K562 (cell line): Measurements from ENCODE around the gene SLC39A5. TPM values are rescaled to one million over a fixed set of nuclear protein-coding genes. Genes with fewer than 3 reads are reported as not detected.

Experiments
- BHLHE40 ChIP-seq: IDR thresholded peaks from 2 replicates; pipeline ENCODE4 v1.6.1; 2011; ENCODE audit warnings: low read length, improper control_type of control experiment
- CEBPB ChIP-seq: fragments of 450-650 bp; IDR thresholded peaks from 2 replicates; pipeline ENCODE4 v1.6.1; 2016; ENCODE audit warnings: missing genetic modification characterization, missing compliant biosample characterization
- E2F3 ChIP-seq: fragments of 250-450 bp; sonication (Bioruptor Pico); IDR thresholded peaks from 2 replicates; pipeline ENCODE4 v1.4.0; 2020; ENCODE audit warnings: mild to moderate bottlenecking
- ETV6 ChIP-seq, 3 experiments: fragments of 150-350 bp in 1 of 3; sonication (generic) in 1 of 3; formaldehyde crosslinking in 1 of 3; IDR thresholded peaks; 2 replicates each; pipeline versions ENCODE4 v1.6.1 to v1.8.0; 2014 to 2022; ENCODE audit warnings: borderline replicate concordance in 2 of 3, low read depth in 2 of 3, antibody characterized with exemption in 1 of 3, low read length in 1 of 3, mild to moderate bottlenecking in 1 of 3, missing genetic modification reagents in 1 of 3
- FOXP1 ChIP-seq: sonication (generic); formaldehyde crosslinking; IDR thresholded peaks from 2 replicates; pipeline ENCODE4 v1.8.0; 2022; ENCODE audit warnings: mild to moderate bottlenecking, missing genetic modification reagents
- GTF3C2 ChIP-seq: IDR thresholded peaks from 3 replicates; pipeline ENCODE4 v1.6.1; 2011; ENCODE audit warnings: borderline replicate concordance, mild to moderate bottlenecking, moderate library complexity; ENCODE audit not compliant: insufficient read length; ENCODE audit errors: extremely low read depth
- HCFC1 ChIP-seq: IDR thresholded peaks from 2 replicates; pipeline ENCODE4 v1.6.1; 2012; ENCODE audit warnings: low read depth, low read length, improper control_type of control experiment
- NBN ChIP-seq: fragments of 450-650 bp; IDR thresholded peaks from 2 replicates; pipeline ENCODE4 v1.6.1; 2016; ENCODE audit warnings: low read depth, mild to moderate bottlenecking
- NR2C1 ChIP-seq, 2 experiments: fragments of 450-650 bp; IDR thresholded peaks; 2 replicates each; pipeline ENCODE4 v1.6.1; 2017; ENCODE audit warnings: mild to moderate bottlenecking in 2 of 2, antibody characterized with exemption in 1 of 2, inconsistent platforms in 1 of 2, missing compliant biosample characterization in 1 of 2, missing genetic modification characterization in 1 of 2
- PATZ1 ChIP-seq: fragments of 250-450 bp; sonication (Bioruptor Pico); IDR thresholded peaks from 2 replicates; pipeline ENCODE4 v1.5.0; 2020; ENCODE audit warnings: mild to moderate bottlenecking, borderline replicate concordance
- PHB2 ChIP-seq: fragments of 450-650 bp; IDR thresholded peaks from 2 replicates; pipeline ENCODE4 v1.6.1; 2017; ENCODE audit warnings: low read depth
- PHTF2 ChIP-seq: fragments of 250-450 bp; sonication (Bioruptor Pico); IDR thresholded peaks from 2 replicates; pipeline ENCODE4 v1.5.0; 2021; ENCODE audit warnings: mild to moderate bottlenecking
- RB1 ChIP-seq: fragments of 450-650 bp; IDR thresholded peaks from 2 replicates; pipeline ENCODE4 v1.6.1; 2017; ENCODE audit warnings: low read depth, mild to moderate bottlenecking
- SREBF1 ChIP-seq: fragments of 150-350 bp; IDR thresholded peaks from 2 replicates; pipeline ENCODE4 v1.6.1; 2014; ENCODE audit warnings: antibody characterized with exemption, low read depth, low read length, borderline replicate concordance
- TCF7L2 ChIP-seq: fragments of 150-350 bp; IDR thresholded peaks from 2 replicates; pipeline ENCODE4 v1.6.1; 2016; ENCODE audit warnings: low read depth, mild to moderate bottlenecking, low read length, moderate library complexity
- TFAM ChIP-seq: fragments of 250-450 bp; sonication (Bioruptor Pico); conservative IDR thresholded peaks from 2 replicates; pipeline ENCODE4 v1.5.0; 2021; ENCODE audit warnings: mild to moderate bottlenecking, moderate library complexity
- WHSC1 ChIP-seq: IDR thresholded peaks from one replicate; pipeline ENCODE4 v1.6.1; 2012; ENCODE audit warnings: low read length, control low read depth, inconsistent platforms
- ZKSCAN1 ChIP-seq: fragments of 150-350 bp; IDR thresholded peaks from 2 replicates; pipeline ENCODE4 v1.6.1; 2016; ENCODE audit warnings: low read depth, low read length
- ZNF584 ChIP-seq: fragments of 200-800 bp; sonication (Bioruptor generic); IDR thresholded peaks from 2 replicates; pipeline ENCODE4 v1.6.1; 2016; ENCODE audit warnings: low read depth, mild to moderate bottlenecking, missing genetic modification characterization, missing compliant biosample characterization
- polyA plus RNA-seq, 8 experiments: library from polyadenylated mRNA; depleted of rRNA in 4 of 8; stranded (reverse) in 5 of 8; unstranded in 3 of 8; fragments of >200 nt; fragmentation: Nextera tagmentation in 2 of 8; fragmentation: Illumina TruSeq in 1 of 8; extraction: Ambion mirVana in 2 of 8; extraction: Trizol in 1 of 8; gene quantifications; 2 replicates each; pipeline versions ENCODE4 v1.2.1 to v1.2.3, GENCODE V29; 2011 to 2014; ENCODE audit warnings: inconsistent platforms in 1 of 8, missing spikeins in 1 of 8
- total RNA-seq, 7 experiments: library from RNA; depleted of rRNA in 6 of 7; stranded (reverse); fragments of >200 nt in 6 of 7; fragmentation: Illumina TruSeq in 2 of 7; extraction: Trizol in 2 of 7; gene quantifications; 2 replicates each; pipeline versions ENCODE4 v1.2.1 to v1.2.3, GENCODE V29; 2011 to 2021; ENCODE audit warnings: low replicate concordance in 1 of 7
- TF ChIP-seq, protein P1 (sequence below): fragments of 250-450 bp; sonication (Bioruptor Pico); IDR thresholded peaks from 2 replicates; pipeline ENCODE4 v1.4.0; 2020
- TF ChIP-seq, protein P2 (sequence below): fragments of 250-450 bp; sonication (Bioruptor Pico); IDR thresholded peaks from 2 replicates; pipeline ENCODE4 v1.4.0; 2020; ENCODE audit warnings: mild to moderate bottlenecking

The SLC39A5 gene
- total and polyA plus RNA-seq, 9 of the 15 experiments (the other 6 are each of a cell fraction or from before 2014, with no cell fraction given), result 0.08 to 0.10 TPM; not detected in 7

GRCh38 chr12:56267443-56268071 lies 37.7 kb downstream of the SLC39A5 start (continued):
- TF ChIP-seq GTF3C2 (no peak), ETV6 (IDR thresholded peaks at IDR 0.05; ENCODE audit: borderline replicate concordance in 1 of 2, low read depth in 2 of 2, low read length in 1 of 2) (no peak), ETV6 (CRISPR knock-in tag; IDR thresholded peaks at IDR 0.05; ENCODE audit: borderline replicate concordance) (no peak), NR2C1 (IDR thresholded peaks at IDR 0.05) (peak; percentile 64), NR2C1 (tag; IDR thresholded peaks at IDR 0.05) (no peak; the same call in 1 of the 2 replicates), PHTF2 (no peak), E2F3 (CRISPR knock-in tag) (no peak), NBN (no peak), FOXP1 (no peak), ZKSCAN1 (no peak), ZNF584 (no peak), RB1 (no peak), TCF7L2 (no peak), PATZ1 (no peak), TFAM (CRISPR knock-in tag) (no peak), PHB2 (no peak), SREBF1 (no peak), HCFC1 (no peak), CEBPB (no peak), BHLHE40 (0 out of 2 replicates have a peak, but pooled peaks have one; percentile 14), WHSC1 (no peak)
- TF ChIP-seq, protein P1, sequence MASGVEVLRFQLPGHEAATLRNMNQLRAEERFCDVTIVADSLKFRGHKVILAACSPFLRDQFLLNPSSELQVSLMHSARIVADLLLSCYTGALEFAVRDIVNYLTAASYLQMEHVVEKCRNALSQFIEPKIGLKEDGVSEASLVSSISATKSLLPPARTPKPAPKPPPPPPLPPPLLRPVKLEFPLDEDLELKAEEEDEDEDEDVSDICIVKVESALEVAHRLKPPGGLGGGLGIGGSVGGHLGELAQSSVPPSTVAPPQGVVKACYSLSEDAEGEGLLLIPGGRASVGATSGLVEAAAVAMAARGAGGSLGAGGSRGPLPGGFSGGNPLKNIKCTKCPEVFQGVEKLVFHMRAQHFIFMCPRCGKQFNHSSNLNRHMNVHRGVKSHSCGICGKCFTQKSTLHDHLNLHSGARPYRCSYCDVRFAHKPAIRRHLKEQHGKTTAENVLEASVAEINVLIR (CRISPR knock-in tag), result no peak
- TF ChIP-seq, protein P2, sequence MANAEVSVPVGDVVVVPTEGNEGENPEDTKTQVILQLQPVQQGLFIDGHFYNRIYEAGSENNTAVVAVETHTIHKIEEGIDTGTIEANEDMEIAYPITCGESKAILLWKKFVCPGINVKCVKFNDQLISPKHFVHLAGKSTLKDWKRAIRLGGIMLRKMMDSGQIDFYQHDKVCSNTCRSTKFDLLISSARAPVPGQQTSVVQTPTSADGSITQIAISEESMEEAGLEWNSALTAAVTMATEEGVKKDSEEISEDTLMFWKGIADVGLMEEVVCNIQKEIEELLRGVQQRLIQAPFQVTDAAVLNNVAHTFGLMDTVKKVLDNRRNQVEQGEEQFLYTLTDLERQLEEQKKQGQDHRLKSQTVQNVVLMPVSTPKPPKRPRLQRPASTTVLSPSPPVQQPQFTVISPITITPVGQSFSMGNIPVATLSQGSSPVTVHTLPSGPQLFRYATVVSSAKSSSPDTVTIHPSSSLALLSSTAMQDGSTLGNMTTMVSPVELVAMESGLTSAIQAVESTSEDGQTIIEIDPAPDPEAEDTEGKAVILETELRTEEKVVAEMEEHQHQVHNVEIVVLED (CRISPR knock-in tag), result no peak
